Keratinocyte (primary cell): ENCODE results near the gene FLNA. TPM values are rescaled to one million over a fixed set of nuclear protein-coding genes. Genes with fewer than 3 reads are reported as not detected.

ENCODE experiments used
- DNase-seq: peaks from one replicate; pipeline ENCODE4 v3.0.0-alpha.2; 2011; ENCODE audit warnings: low read depth, missing footprints, low spot score
- FAIRE-seq: peaks from 2 replicates; lab custom pipeline; 2011; peaks lifted over from hg19 to GRCh38; lab: Jason Lieb, UNC
- H2AFZ ChIP-seq: 2 replicates; pipeline ENCODE4 v1.6.0; 2012; ENCODE audit warnings: low read length, control low read depth, inconsistent platforms; ENCODE audit not compliant: control insufficient read depth
- H3K27ac ChIP-seq: 2 replicates; pipeline ENCODE4 v1.5.1; 2011; ENCODE audit warnings: low read length; ENCODE audit not compliant: control insufficient read depth, insufficient read depth
- H3K27me3 ChIP-seq: 3 replicates; pipeline ENCODE4 v1.6.0; 2011; ENCODE audit warnings: low read length; ENCODE audit not compliant: control insufficient read depth, insufficient read depth; ENCODE audit errors: extremely low read depth
- H3K36me3 ChIP-seq, 2 experiments: 2 replicates in 1 of 2; 3 replicates in 1 of 2; pipeline ENCODE4 v1.5.1; 2011; ENCODE audit warnings: low read length in 2 of 2, mild to moderate bottlenecking in 1 of 2; ENCODE audit not compliant: control insufficient read depth in 2 of 2, insufficient read depth in 2 of 2; ENCODE audit errors: extremely low read depth in 1 of 2
- H3K4me1 ChIP-seq: 3 replicates; pipeline ENCODE4 v1.5.1; 2011; ENCODE audit warnings: low read length; ENCODE audit not compliant: control insufficient read depth, insufficient read depth; ENCODE audit errors: extremely low read depth
- H3K4me2 ChIP-seq: 3 replicates; pipeline ENCODE4 v1.6.0; 2011; ENCODE audit warnings: low read depth, low read length; ENCODE audit not compliant: control insufficient read depth, insufficient read depth; ENCODE audit errors: extremely low read depth
- H3K4me3 ChIP-seq, 3 experiments: fragments of 200-600 bp in 1 of 3; sonication (generic) in 1 of 3; 2 replicates in 2 of 3; 3 replicates in 1 of 3; pipeline ENCODE4 v1.5.1; 2011 to 2016; ENCODE audit warnings: low read length in 3 of 3, mild to moderate bottlenecking in 3 of 3, control low read depth in 2 of 3, inconsistent platforms in 1 of 3, low read depth in 1 of 3, mixed read lengths in 1 of 3, mixed run types in 1 of 3, moderate library complexity in 1 of 3; ENCODE audit not compliant: control insufficient read depth in 2 of 3, insufficient read depth in 2 of 3; ENCODE audit errors: extremely low read depth in 1 of 3
- H3K79me2 ChIP-seq: 2 replicates; pipeline ENCODE4 v1.6.0; 2012; ENCODE audit warnings: low read length; ENCODE audit not compliant: control insufficient read depth, insufficient read depth
- H3K9ac ChIP-seq: 3 replicates; pipeline ENCODE4 v1.6.0; 2011; ENCODE audit warnings: low read length; ENCODE audit not compliant: control insufficient read depth, insufficient read depth; ENCODE audit errors: extremely low read depth
- H3K9me1 ChIP-seq: 3 replicates; pipeline ENCODE4 v1.6.0; 2011; ENCODE audit warnings: low read length; ENCODE audit not compliant: control insufficient read depth, insufficient read depth; ENCODE audit errors: extremely low read depth
- H3K9me3 ChIP-seq: 2 replicates; pipeline ENCODE4 v1.5.1; 2012; ENCODE audit warnings: low read depth, low read length; ENCODE audit not compliant: control insufficient read depth
- H4K20me1 ChIP-seq: 3 replicates; pipeline ENCODE4 v1.6.0; 2011; ENCODE audit warnings: low read length; ENCODE audit not compliant: control insufficient read depth, insufficient read depth; ENCODE audit errors: extremely low read depth
- CTCF ChIP-seq, 3 experiments: IDR thresholded peaks in 1 of 3; conservative IDR thresholded peaks in 1 of 3; optimal IDR thresholded peaks in 1 of 3; 2 replicates in 2 of 3; 3 replicates in 1 of 3; pipeline versions ENCODE3 to v1.5.1; 2011; ENCODE audit warnings: low read length in 3 of 3, mild to moderate bottlenecking in 3 of 3, moderate library complexity in 2 of 3, control low read depth in 1 of 3, inconsistent platforms in 1 of 3; ENCODE audit not compliant: insufficient read depth in 2 of 3; ENCODE audit errors: extremely low read depth in 1 of 3
- EZH2 ChIP-seq: IDR thresholded peaks from one replicate; pipeline ENCODE4 v1.6.1; 2012; ENCODE audit warnings: inconsistent platforms, mild to moderate bottlenecking, low read length, moderate library complexity
- dilution Hi-C: fragments of 300-500 bp; cut with MboI; formaldehyde crosslinking; loops from one replicate; pipeline ENCODE4 v1.7.0; 2020; ENCODE audit warnings: low sequenced_read_pairs; ENCODE audit not compliant: extremely low pct_ligation_motif_present
- polyA plus RNA-seq, 5 experiments: library from polyadenylated mRNA; depleted of rRNA in 3 of 5; stranded (reverse) in 3 of 5; stranded (forward) in 1 of 5; unstranded in 1 of 5; fragments of >200 nt; gene quantifications; 1 replicate in 1 of 5; 2 replicates in 3 of 5; 3 replicates in 1 of 5; pipeline versions ENCODE4 v1.2.1 to v1.2.3, GENCODE V29; 2011 to 2012; ENCODE audit warnings: missing spikeins in 2 of 5, low read depth in 1 of 5, low replicate concordance in 1 of 5

The FLNA gene
- polyA plus RNA-seq, 1 donor (not counting 4 experiments of a cell fraction or from before 2014, with no cell fraction given), result 245 TPM

DNA sequence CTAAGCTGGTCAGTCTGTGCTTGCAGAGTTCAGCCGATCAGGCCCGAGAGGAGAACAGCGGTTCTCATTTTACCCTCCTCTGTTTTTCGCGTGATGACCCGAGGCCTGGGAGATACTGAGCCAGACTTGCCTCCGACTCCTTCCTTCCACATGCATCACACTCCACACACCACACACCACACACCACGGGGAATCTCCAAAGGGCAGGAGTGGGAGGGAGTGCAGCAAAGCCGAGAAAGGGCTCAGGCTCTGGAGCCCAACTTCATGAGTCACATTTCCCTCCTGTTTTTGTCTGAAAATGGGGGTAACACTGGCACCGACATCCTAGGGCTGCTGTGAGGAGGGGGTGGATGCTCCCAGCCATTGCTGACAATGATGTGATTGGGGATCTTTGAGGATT lies 39.9 kb downstream of the FLNA start:
- Histone ChIP-seq H3K27ac (no peak overlapping the region), H3K4me3 (no peak overlapping the region), H4K20me1 (no peaks in the 10 kb centered on the region), H2AFZ (no peak overlapping the region), H3K9me3 (no peaks in the 10 kb centered on the region), H3K9me1 (no peaks in the 10 kb centered on the region), H3K79me2 (no peaks in the 10 kb centered on the region), H3K36me3 (no peaks in the 10 kb centered on the region), H3K4me2 (no peak overlapping the region), H3K4me1 (no peaks in the 10 kb centered on the region), H3K27me3 (no peaks in the 10 kb centered on the region), H3K9ac (no peak overlapping the region)
- FAIRE-seq, result no peak
- DNase-seq, result no peak
- TF ChIP-seq CTCF (optimal IDR thresholded peaks at IDR 0.05 in 1 of 3, IDR thresholded peaks at IDR 0.05 in 1 of 3, conservative IDR thresholded peaks at IDR 0.05 in 1 of 3; ENCODE audit: extremely low read depth in 1 of 3, insufficient read depth in 2 of 3, low read length in 3 of 3), result no peak
- TF ChIP-seq EZH2, result no peak
- dilution Hi-C loops, result no loop called here

DNA sequence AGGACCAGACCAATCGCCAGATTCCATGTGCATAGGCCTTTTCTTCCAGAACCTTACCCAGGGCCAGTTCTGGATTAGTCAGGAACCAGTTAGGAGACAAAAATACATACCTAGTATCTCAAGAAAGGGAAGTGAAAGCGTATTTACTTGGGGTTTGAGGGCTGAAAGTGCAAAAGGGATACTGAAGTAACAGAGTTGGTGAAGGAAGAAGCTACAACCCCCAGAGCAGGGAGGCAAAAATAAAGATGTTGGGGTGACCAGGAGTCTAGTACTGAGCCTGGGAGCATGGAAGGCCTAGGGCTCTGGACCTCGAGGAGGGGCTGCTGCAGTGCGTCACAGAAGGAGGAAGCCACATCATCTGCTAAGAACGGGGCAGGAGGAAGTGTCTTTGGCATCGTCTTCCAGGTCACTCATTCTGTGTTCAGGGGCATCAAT lies 40.6 kb downstream of the FLNA start:
- Histone ChIP-seq H3K9me1 (no peaks in the 10 kb centered on the region), H3K27me3 (no peaks in the 10 kb centered on the region), H3K9ac (no peak overlapping the region), H3K9me3 (no peaks in the 10 kb centered on the region), H3K4me1 (no peaks in the 10 kb centered on the region), H2AFZ (no peak overlapping the region), H3K36me3 (no peaks in the 10 kb centered on the region), H3K4me3 (no peak overlapping the region), H4K20me1 (no peaks in the 10 kb centered on the region), H3K79me2 (no peaks in the 10 kb centered on the region), H3K4me2 (no peak overlapping the region), H3K27ac (no peak overlapping the region)
- dilution Hi-C loops, result no loop called here
- no peak for DNase-seq
- no peak for TF ChIP-seq CTCF (optimal IDR thresholded peaks at IDR 0.05 in 1 of 3, IDR thresholded peaks at IDR 0.05 in 1 of 3, conservative IDR thresholded peaks at IDR 0.05 in 1 of 3; ENCODE audit: extremely low read depth in 1 of 3, insufficient read depth in 2 of 3, low read length in 3 of 3)
- no peak for TF ChIP-seq EZH2
- FAIRE-seq, result no peak
